ENCODE results near the gene RASGRF2.
"Not testable (repeated sequence)": the region's sequence is repeated elsewhere in the genome, so short reads cannot be mapped to it uniquely, and the experiment has no call there.

RASGRF2 gene

DNA sequence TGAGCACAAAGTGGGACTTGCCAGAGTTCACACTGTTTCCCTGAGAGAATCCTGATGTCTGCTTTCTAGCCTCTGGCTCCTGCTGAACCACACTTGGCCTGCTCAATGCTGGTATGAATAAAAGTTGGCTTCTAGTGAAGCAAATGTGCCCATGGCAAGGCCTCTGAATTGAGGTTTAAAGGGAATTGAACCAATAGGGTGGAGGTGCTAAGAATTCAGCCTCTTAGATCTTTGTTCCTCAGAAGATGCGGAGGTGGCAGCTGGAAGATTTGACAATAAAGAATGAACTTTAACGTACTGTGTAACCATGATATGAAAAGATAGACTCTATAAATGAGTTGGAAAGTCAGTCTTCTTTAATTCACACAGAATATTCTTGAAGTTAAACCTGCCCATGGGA, 57.2 kb downstream of the RASGRF2 start:
- Histone ChIP-seq H2BK12ac (ENCODE audit: low read length) (peak overlapping the region; percentile 25), H3K9me3 (ENCODE audit: insufficient read depth, low read depth, low read length) (no peaks in the 10 kb centered on the region), H3K4me1 (ENCODE audit: control insufficient read depth in 1 of 2, insufficient read depth in 2 of 2, low read length in 2 of 2) (peaks cover 26% of the 10 kb centered on the region in 2 experiments), H2BK5ac (ENCODE audit: low read depth, low read length, poor library complexity) (no peak overlapping the region), H3K36me3 (ENCODE audit: control insufficient read depth in 1 of 2, insufficient read depth in 2 of 2, low read length in 2 of 2) (peaks cover 7 to 9% of the 10 kb centered on the region in 2 experiments), H2AFZ (ENCODE audit: insufficient read depth, low read length, poor library complexity) (no peak overlapping the region), H3K27me3 (ENCODE audit: insufficient read depth, low read length) (no peaks in the 10 kb centered on the region), H3K14ac (ENCODE audit: low read length) (no peak overlapping the region), H2BK120ac (ENCODE audit: insufficient read depth, low read length, poor library complexity) (no peak overlapping the region), H4K12ac (ENCODE audit: low read depth, low read length) (no peak overlapping the region), H3K4me2 (ENCODE audit: low read length) (no peak overlapping the region), H3K79me2 (ENCODE audit: control insufficient read depth, insufficient read depth, low read length, poor library complexity) (peaks cover 15% of the 10 kb centered on the region), H3K4ac (ENCODE audit: low read depth, low read length) (no peak overlapping the region), H3K4me3 (ENCODE audit: low read depth, low read length) (no peak overlapping the region), H4K8ac (ENCODE audit: low read depth, low read length) (peak overlapping the region; percentile 20), H3K23ac (ENCODE audit: low read length) (no peak overlapping the region), H3K27ac (ENCODE audit: low read depth, low read length) (peak overlapping the region; percentile 26), H3K79me1 (ENCODE audit: low read length) (peaks cover 21% of the 10 kb centered on the region), H3K18ac (ENCODE audit: low read length) (peak overlapping the region; percentile 25), H4K91ac (ENCODE audit: low read depth, low read length) (no peak overlapping the region), H2AK5ac (ENCODE audit: low read length) (no peak overlapping the region), H3K9ac (ENCODE audit: low read length) (no peak overlapping the region)
- WGBS (ENCODE audit: extremely low coverage, insufficient coverage, insufficient read length), result no CpG with 5 or more reads among the region's 2 CpGs
- DNase-seq, result peak in 1 of 2 donors; percentile 13

DNA sequence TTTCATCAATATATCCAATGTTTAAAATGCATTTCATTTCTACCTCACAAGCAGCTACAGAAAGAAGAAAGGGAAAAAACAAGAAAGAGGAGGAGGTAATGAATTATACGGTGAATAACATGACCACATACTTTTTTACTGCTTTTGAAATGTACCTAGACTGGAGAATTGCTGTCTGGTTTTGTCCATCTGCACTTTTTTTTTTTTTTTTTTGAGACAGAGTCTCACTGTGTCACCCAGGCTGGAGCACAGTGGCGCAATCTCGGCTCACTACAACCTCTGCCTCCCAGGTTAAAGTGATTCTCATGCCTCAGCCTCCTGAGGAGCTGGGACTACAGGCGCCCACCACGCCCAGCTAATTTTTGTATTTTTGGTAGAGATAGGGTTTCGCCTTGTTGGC, 58.4 kb downstream of the RASGRF2 start:
- peak overlapping the region; percentile 93 for H3K14ac ChIP-seq (ENCODE audit: low read length)
- not testable (repeated sequence) for H3K4me2 ChIP-seq (ENCODE audit: low read length); H2AFZ ChIP-seq (ENCODE audit: insufficient read depth, low read length, poor library complexity); H3K27me3 ChIP-seq (ENCODE audit: insufficient read depth, low read length); H3K36me3 ChIP-seq (ENCODE audit: control insufficient read depth in 1 of 2, insufficient read depth in 2 of 2, low read length in 2 of 2); H2AK5ac ChIP-seq (ENCODE audit: low read length); H3K23ac ChIP-seq (ENCODE audit: low read length); H3K9me3 ChIP-seq (ENCODE audit: insufficient read depth, low read depth, low read length); H3K9ac ChIP-seq (ENCODE audit: low read length); H3K4me3 ChIP-seq (ENCODE audit: low read depth, low read length); H4K12ac ChIP-seq (ENCODE audit: low read depth, low read length)
- DNase-seq, result peak; percentile 38 to 72
- peak overlapping the region; percentile 82 for H3K27ac ChIP-seq (ENCODE audit: low read depth, low read length)
- peak overlapping the region; percentile 93 for H3K18ac ChIP-seq (ENCODE audit: low read length)
- peaks cover 17% of the 10 kb centered on the region for H3K79me2 ChIP-seq (ENCODE audit: control insufficient read depth, insufficient read depth, low read length, poor library complexity)
- peaks cover 30 to 35% of the 10 kb centered on the region in 2 experiments for H3K4me1 ChIP-seq (ENCODE audit: control insufficient read depth in 1 of 2, insufficient read depth in 2 of 2, low read length in 2 of 2)
- H3K4ac ChIP-seq (ENCODE audit: low read depth, low read length), result peak overlapping the region; percentile 59
- peak overlapping the region; percentile 95 for H2BK120ac ChIP-seq (ENCODE audit: insufficient read depth, low read length, poor library complexity)
- peak overlapping the region; percentile 92 for H2BK5ac ChIP-seq (ENCODE audit: low read depth, low read length, poor library complexity)
- peak overlapping the region; percentile 94 for H2BK12ac ChIP-seq (ENCODE audit: low read length)
- no CpG with 5 or more reads among the region's 6 CpGs for WGBS (ENCODE audit: extremely low coverage, insufficient coverage, insufficient read length)
- H4K8ac ChIP-seq (ENCODE audit: low read depth, low read length), result peak overlapping the region; percentile 44
- peak overlapping the region; percentile 80 for H4K91ac ChIP-seq (ENCODE audit: low read depth, low read length)
- H3K79me1 ChIP-seq (ENCODE audit: low read length), result peaks cover 28% of the 10 kb centered on the region

- no peak overlapping the region for H3K4me2 ChIP-seq (ENCODE audit: low read length)
- no peak overlapping the region for H3K4ac ChIP-seq (ENCODE audit: low read depth, low read length)
- H3K9ac ChIP-seq (ENCODE audit: low read length), result no peak overlapping the region
- WGBS (ENCODE audit: extremely low coverage, insufficient coverage, insufficient read length), result no CpG with 5 or more reads among the region's 1 CpG
- peaks cover 19% of the 10 kb centered on the region for H3K79me2 ChIP-seq (ENCODE audit: control insufficient read depth, insufficient read depth, low read length, poor library complexity)
- H2BK12ac ChIP-seq (ENCODE audit: low read length), result no peak overlapping the region
- H3K79me1 ChIP-seq (ENCODE audit: low read length), result peaks cover 30% of the 10 kb centered on the region
- no peak overlapping the region for H4K91ac ChIP-seq (ENCODE audit: low read depth, low read length)
- H3K9me3 ChIP-seq (ENCODE audit: insufficient read depth, low read depth, low read length), result no peaks in the 10 kb centered on the region
- DNase-seq, result no peak
- H3K4me1 ChIP-seq (ENCODE audit: control insufficient read depth in 1 of 2, insufficient read depth in 2 of 2, low read length in 2 of 2), result peaks cover 35 to 39% of the 10 kb centered on the region in 2 experiments
- no peak overlapping the region for H4K8ac ChIP-seq (ENCODE audit: low read depth, low read length)
- H3K4me3 ChIP-seq (ENCODE audit: low read depth, low read length), result no peak overlapping the region
- H3K14ac ChIP-seq (ENCODE audit: low read length), result no peak overlapping the region
- H2BK5ac ChIP-seq (ENCODE audit: low read depth, low read length, poor library complexity), result no peak overlapping the region
- H2AFZ ChIP-seq (ENCODE audit: insufficient read depth, low read length, poor library complexity), result no peak overlapping the region
- no peaks in the 10 kb centered on the region for H3K27me3 ChIP-seq (ENCODE audit: insufficient read depth, low read length)
- H4K12ac ChIP-seq (ENCODE audit: low read depth, low read length), result no peak overlapping the region
- H2BK120ac ChIP-seq (ENCODE audit: insufficient read depth, low read length, poor library complexity), result no peak overlapping the region
- no peak overlapping the region for H2AK5ac ChIP-seq (ENCODE audit: low read length)
- no peak overlapping the region for H3K23ac ChIP-seq (ENCODE audit: low read length)
- H3K18ac ChIP-seq (ENCODE audit: low read length), result no peak overlapping the region
- H3K27ac ChIP-seq (ENCODE audit: low read depth, low read length), result peak overlapping the region; percentile 53
- peaks cover 0 to 5% of the 10 kb centered on the region in 2 experiments for H3K36me3 ChIP-seq (ENCODE audit: control insufficient read depth in 1 of 2, insufficient read depth in 2 of 2, low read length in 2 of 2)
These were observed 59.6 kb downstream of the RASGRF2 start for GRCh38 chr5:81019748-81020147.

DNA sequence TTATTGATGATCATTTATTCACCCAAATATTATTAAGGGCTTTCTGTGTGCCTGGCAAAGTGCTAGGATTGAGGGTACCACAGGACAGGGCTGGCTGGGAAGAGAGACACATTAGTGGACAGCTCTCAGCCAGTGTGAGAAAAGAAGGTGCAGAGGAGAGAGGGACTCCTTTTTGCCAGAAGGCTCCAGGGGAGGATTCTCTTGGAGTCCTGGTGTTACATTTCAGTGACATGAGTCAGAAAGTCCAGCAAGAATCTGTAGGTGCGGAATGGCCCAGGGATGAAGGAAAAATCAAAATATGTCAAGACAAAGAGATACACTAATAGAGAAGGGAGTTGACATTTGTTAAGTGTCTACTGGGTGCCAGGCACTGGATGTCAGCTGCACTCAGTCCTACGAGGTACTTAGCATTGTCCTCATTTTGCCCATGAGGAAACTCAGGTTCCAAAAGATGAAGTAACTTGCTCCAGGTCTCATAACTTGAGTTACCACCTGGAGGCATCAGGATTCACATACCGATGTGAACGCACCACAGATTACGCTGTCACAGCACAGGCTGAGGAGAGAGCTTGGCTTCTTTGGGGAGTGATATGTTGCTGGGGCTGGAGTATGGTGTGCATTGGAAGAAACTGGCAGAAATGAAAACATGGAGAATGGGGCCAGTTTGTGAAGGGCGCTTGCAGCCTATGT, 60.5 kb downstream of the RASGRF2 start:
- Histone ChIP-seq H2AFZ (ENCODE audit: insufficient read depth, low read length, poor library complexity) (no peak overlapping the region), H4K12ac (ENCODE audit: low read depth, low read length) (no peak overlapping the region), H2BK12ac (ENCODE audit: low read length) (peak overlapping the region; percentile 31), H3K4ac (ENCODE audit: low read depth, low read length) (peak overlapping the region; percentile 69), H2BK120ac (ENCODE audit: insufficient read depth, low read length, poor library complexity) (peak overlapping the region; percentile 52), H3K79me1 (ENCODE audit: low read length) (peaks cover 36% of the 10 kb centered on the region), H3K4me3 (ENCODE audit: low read depth, low read length) (no peak overlapping the region), H3K9ac (ENCODE audit: low read length) (no peak overlapping the region), H3K4me1 (ENCODE audit: control insufficient read depth in 1 of 2, insufficient read depth in 2 of 2, low read length in 2 of 2) (peaks cover 43 to 46% of the 10 kb centered on the region in 2 experiments), H3K18ac (ENCODE audit: low read length) (peak overlapping the region; percentile 5), H3K27ac (ENCODE audit: low read depth, low read length) (peak overlapping the region; percentile 86), H3K4me2 (ENCODE audit: low read length) (peak overlapping the region; percentile 26), H3K23ac (ENCODE audit: low read length) (no peak overlapping the region), H4K8ac (ENCODE audit: low read depth, low read length) (no peak overlapping the region), H3K14ac (ENCODE audit: low read length) (no peak overlapping the region), H3K36me3 (ENCODE audit: control insufficient read depth in 1 of 2, insufficient read depth in 2 of 2, low read length in 2 of 2) (peaks cover 4 to 9% of the 10 kb centered on the region in 2 experiments), H3K27me3 (ENCODE audit: insufficient read depth, low read length) (no peaks in the 10 kb centered on the region), H2AK5ac (ENCODE audit: low read length) (no peak overlapping the region), H4K91ac (ENCODE audit: low read depth, low read length) (peak overlapping the region; percentile 56), H3K79me2 (ENCODE audit: control insufficient read depth, insufficient read depth, low read length, poor library complexity) (peaks cover 24% of the 10 kb centered on the region), H2BK5ac (ENCODE audit: low read depth, low read length, poor library complexity) (peak overlapping the region; percentile 85), H3K9me3 (ENCODE audit: insufficient read depth, low read depth, low read length) (no peaks in the 10 kb centered on the region)
- no CpG with 5 or more reads among the region's 6 CpGs for WGBS (ENCODE audit: extremely low coverage, insufficient coverage, insufficient read length)
- peak; percentile 91 to 98 for DNase-seq

Measured in trophoblast cell (in vitro differentiated cells and primary cell).